Measurements from ENCODE around the gene ELOVL3. TPM values are rescaled to one million over a fixed set of nuclear protein-coding genes. Genes with fewer than 3 reads are reported as not detected.

ELOVL3 gene
- total and polyA plus RNA-seq, 10 of the 15 experiments (the other 5 are each of a cell fraction or from before 2014, with no cell fraction given), result 0.10 to 0.18 (median 0.11) TPM; not detected in 7

- peak; percentile 97 to 98 (median 98); a peak in 5 of 6 replicates for TF ChIP-seq CTCF (IDR thresholded peaks at IDR 0.05 in 2 of 3, conservative IDR thresholded peaks at IDR 0.05 in 1 of 3; ENCODE audit: control insufficient read depth in 2 of 3, extremely low read depth in 1 of 3, insufficient read depth in 1 of 3, low read depth in 3 of 3, low read length in 3 of 3)
- TF ChIP-seq MTA3 (IDR thresholded peaks at IDR 0.05; ENCODE audit: borderline replicate concordance, low read length), result no peak
- TF ChIP-seq EGR1 (IDR thresholded peaks at IDR 0.05; ENCODE audit: borderline replicate concordance in 1 of 2, low read depth in 2 of 2, low read length in 2 of 2), result peak in 1 of 2 experiments; percentile 52; a peak in 1 of 3 replicates
- peak; percentile 53 for TF ChIP-seq RELA (IDR thresholded peaks at IDR 0.05; ENCODE audit: borderline replicate concordance, partially characterized antibody)
- peak; percentile 60; the same call in 1 of the 2 replicates for TF ChIP-seq YY1 (IDR thresholded peaks at IDR 0.05; ENCODE audit: low read depth, low read length)
- peak; percentile 57; the same call in 1 of the 2 replicates for TF ChIP-seq RB1 (IDR thresholded peaks at IDR 0.05; ENCODE audit: borderline replicate concordance)
Measured at GRCh38 chr10:102229810-102230263, 3.7 kb downstream of the ELOVL3 start (continued).

- intact Hi-C loops (cut with micrococcal nuclease; ENCODE audit: unreplicated experiment), result loop anchor here (2.0 to 5.0 kb wide), 2 partner anchors 168 to 352 kb away; no protein-coding TSS in a partner anchor
- H3K27me3 ChIP-seq (replicated peaks in 1 of 2; ENCODE audit: control insufficient read depth in 2 of 2, insufficient read depth in 2 of 2, low read length in 1 of 2), result peaks cover 7 to 11% of the 10 kb centered on the region in 2 experiments
- H3K4me3 ChIP-seq, result peak overlapping the region; percentile 64
Measured at GRCh38 chr10:102230264-102230860, 4.3 kb downstream of the ELOVL3 start.

More at GRCh38 chr10:102230264-102230860, 4.3 kb downstream of the ELOVL3 start:
- H3K9ac ChIP-seq (ENCODE audit: control insufficient read depth, insufficient read depth, low read length), result no peak overlapping the region; the same call in 1 of the 2 replicates
- H3K4me2 ChIP-seq (ENCODE audit: control insufficient read depth, insufficient read depth), result peak overlapping the region; percentile 89
- no TSS peak for BruUV-seq (replicated peaks)
- ChIA-PET CTCF (interaction anchor here (0.5 to 15.4 kb wide), 69 partner anchors 9 to 704 kb away, joined by 3 to 632 read pairs (median 5); partner anchors contain the start of genes C10orf95, CUEDC2, FBXL15 and GBF1), RAD21 (ENCODE audit: unreplicated experiment) (interaction anchor here (0.7 to 13.1 kb wide), 39 partner anchors 8 to 366 kb away, joined by 3 to 256 read pairs (median 6); partner anchors contain the start of genes C10orf95, FBXL15, GBF1 and NFKB2), POLR2A (interaction anchor here (0.6 to 1.4 kb wide), 9 partner anchors 10 to 231 kb away, joined by 3 to 4 read pairs (median 3); partner anchors contain the start of gene C10orf95), SMC1A (ENCODE audit: uncharacterized antibody, unreplicated experiment) (interaction anchor here (0.6 to 12.2 kb wide), 28 partner anchors 10 to 354 kb away, joined by 3 to 231 read pairs (median 4); partner anchors contain the start of genes ACTR1A, CUEDC2, GBF1 and PITX3)
- no peak overlapping the region for H3K27ac ChIP-seq (ENCODE audit: control insufficient read depth, insufficient read depth)
- H3K36me3 ChIP-seq (ENCODE audit: control insufficient read depth in 2 of 2, insufficient read depth in 2 of 2, low read length in 1 of 2), result no peaks in the 10 kb centered on the region
- FAIRE-seq (no peak), DNase-seq (ENCODE audit: low read depth, low spot score) (no peak), ATAC-seq (peak; percentile 48)
- peaks cover 15% of the 10 kb centered on the region for H3K4me1 ChIP-seq (ENCODE audit: control insufficient read depth, insufficient read depth, low read length)
- TF ChIP-seq BHLHE40 (IDR thresholded peaks at IDR 0.05; ENCODE audit: borderline replicate concordance in 1 of 2, low read depth in 2 of 2, low read length in 1 of 2) (peak in 1 of 2 experiments; percentile 22; a peak in 1 of 4 replicates), BACH1 (IDR thresholded peaks at IDR 0.05; ENCODE audit: borderline replicate concordance) (no peak), GATAD2B (conservative IDR thresholded peaks at IDR 0.05; ENCODE audit: low read depth) (peak; percentile 58; the same call in 1 of the 2 replicates), KLF5 (IDR thresholded peaks at IDR 0.05; ENCODE audit: partially characterized antibody) (no peak), ZNF384 (IDR thresholded peaks at IDR 0.05; ENCODE audit: borderline replicate concordance, low read depth, low read length) (no peak), SUZ12 (IDR thresholded peaks at IDR 0.05; ENCODE audit: unreplicated experiment) (peak; percentile 17)
- WGBS (ENCODE audit: insufficient coverage, insufficient replicate concordance, low lambda C conversion rate, missing lambda C conversion rate), result 3% methylated on average over 42 of the region's 50 CpGs
- H4K20me1 ChIP-seq (ENCODE audit: control insufficient read depth, insufficient read depth), result no peaks in the 10 kb centered on the region
- no peaks in the 10 kb centered on the region for H3K9me3 ChIP-seq (replicated peaks; ENCODE audit: control insufficient read depth, insufficient read depth, low read length)
- in situ Hi-C loops (cut with MboI), result no loop called here
- peak overlapping the region; percentile 87 for H2AFZ ChIP-seq (ENCODE audit: control insufficient read depth, low read depth, low read length)
- no peaks in the 10 kb centered on the region for H3K79me2 ChIP-seq (ENCODE audit: control insufficient read depth, insufficient read depth, low read length)
